GM19238 (cell line): ENCODE data around the gene FARP1.

Source experiments
- DNase-seq: peaks from one replicate; pipeline ENCODE4 v3.0.0; 2011; ENCODE audit warnings: low spot score; ENCODE audit not compliant: insufficient read length

Gene FARP1

GRCh38 chr13:98175043-98175442 lies 32.1 kb downstream of the FARP1 start:
- DNase-seq: no peak

DNA sequence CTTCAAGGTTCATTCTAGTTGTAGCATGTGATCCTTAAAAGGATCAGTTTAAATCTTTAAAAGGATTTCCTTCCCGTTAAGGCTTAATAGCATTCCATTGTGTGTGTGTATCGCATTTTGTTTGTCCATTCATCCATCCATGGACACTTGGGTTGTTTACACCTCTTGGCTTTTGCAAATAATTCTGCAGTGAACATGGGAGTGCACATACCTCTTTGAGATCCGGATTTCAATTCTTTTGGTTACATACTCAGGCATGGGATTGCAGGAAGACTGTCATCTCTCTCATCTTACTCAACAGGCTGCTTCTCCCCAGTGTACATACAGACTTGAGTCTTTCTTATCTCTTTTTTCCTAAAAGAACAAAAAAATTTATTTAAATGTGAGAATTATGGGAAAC lies 32.9 kb downstream of the FARP1 start:
- DNase-seq: no peak

GRCh38 chr13:98176777-98177608 lies 34.1 kb downstream of the FARP1 start, which contains the start of gene RNF113B:
Gene RNF113B, minus strand, starts transcription at chr13:98177269. Its CDS starts 33 bp downstream, at chr13:98177236.
- DNase-seq: no peak

DNA sequence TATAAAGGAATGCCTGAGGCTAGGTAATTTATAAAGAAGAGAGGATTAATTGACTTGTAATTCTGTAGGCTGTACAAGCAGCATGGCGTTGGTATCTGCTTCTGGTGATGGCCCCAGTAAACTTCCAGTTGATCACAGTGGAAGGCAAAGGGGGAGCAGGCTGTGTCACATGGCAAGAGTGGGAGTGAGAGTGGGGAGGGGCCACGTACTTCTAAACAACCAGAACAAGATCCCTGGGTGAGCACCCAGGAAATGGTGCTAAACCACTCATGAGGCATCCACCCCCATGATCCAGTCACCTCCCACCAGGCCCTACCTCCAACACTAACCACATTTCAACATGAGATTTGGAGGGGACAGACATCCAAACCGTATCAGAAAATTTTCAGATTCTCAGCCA lies 37.2 kb downstream of the FARP1 start:
- no peak for DNase-seq

GRCh38 chr13:98181111-98181815 lies 38.4 kb downstream of the FARP1 start:
- DNase-seq: no peak

DNA sequence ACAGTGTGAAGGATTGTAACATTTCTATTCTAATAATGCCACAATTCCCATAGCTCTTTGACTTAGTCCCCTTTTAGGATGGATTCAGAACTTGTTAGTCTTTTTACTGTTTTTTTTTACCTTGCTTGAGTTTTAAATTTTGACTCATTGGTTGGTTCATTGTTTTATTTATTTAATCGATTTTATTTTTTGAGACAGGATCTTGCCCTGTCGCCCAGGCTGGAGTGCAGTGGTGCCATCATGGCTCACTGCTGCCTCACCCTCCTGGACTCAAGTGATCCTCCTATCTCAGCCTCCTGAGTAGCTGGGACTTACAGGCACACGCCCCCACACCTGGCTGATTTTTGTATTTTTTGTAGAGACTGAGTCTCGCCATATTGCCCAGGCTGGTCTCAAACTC lies 39.3 kb downstream of the FARP1 start:
- no peak for DNase-seq

GRCh38 chr13:98182589-98182988 lies 39.7 kb downstream of the FARP1 start:
- no peak for DNase-seq

- DNase-seq: no peak
Measured at GRCh38 chr13:98184792-98185191, 41.9 kb downstream of the FARP1 start.

DNA sequence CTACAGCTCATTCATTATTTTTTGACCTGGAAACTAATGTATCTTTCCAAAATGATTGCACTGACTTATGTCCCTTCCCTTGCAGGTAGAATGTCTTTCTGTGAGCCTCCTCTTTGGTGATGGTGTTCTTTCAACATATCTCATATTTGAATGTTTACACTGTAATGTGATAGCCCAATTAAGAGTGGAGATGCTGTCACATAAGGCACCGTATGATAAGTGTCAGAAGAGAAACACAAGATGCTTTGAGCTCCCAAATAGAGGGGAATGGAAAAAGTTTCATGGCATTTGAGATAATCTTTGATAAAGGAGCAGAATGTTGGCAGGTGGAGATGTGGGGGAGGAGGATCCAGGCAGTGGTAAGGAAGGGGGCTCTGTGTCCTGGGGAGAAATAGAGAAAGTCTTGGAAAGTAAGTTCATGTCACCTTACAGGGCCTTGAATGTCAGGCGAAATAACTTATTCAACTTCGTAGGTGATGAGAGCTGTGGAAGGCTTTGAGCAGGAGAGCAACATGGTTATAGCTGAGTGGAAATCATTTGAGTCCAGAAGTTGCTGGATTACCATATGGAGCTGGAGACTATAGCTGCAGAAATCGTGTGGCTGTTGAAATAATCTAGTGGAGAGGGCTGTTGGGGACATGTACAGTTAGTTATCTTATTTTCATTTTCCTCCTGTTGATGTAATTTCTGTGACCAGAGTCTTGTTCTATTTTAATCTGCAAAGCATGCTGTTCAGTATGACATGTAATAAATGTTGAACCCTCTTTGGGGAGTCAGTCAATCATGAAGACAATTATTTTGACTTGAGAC lies 44.5 kb downstream of the FARP1 start:
- no peak for DNase-seq

GRCh38 chr13:98187965-98188261 lies 45.0 kb downstream of the FARP1 start:
- DNase-seq: no peak

- DNase-seq: no peak
Measured at GRCh38 chr13:98188544-98189166, 45.8 kb downstream of the FARP1 start.

GRCh38 chr13:98189841-98190505 lies 47.1 kb downstream of the FARP1 start:
- DNase-seq: no peak

- DNase-seq: no peak
Measured at GRCh38 chr13:98190889-98191444, 48.1 kb downstream of the FARP1 start.

DNA sequence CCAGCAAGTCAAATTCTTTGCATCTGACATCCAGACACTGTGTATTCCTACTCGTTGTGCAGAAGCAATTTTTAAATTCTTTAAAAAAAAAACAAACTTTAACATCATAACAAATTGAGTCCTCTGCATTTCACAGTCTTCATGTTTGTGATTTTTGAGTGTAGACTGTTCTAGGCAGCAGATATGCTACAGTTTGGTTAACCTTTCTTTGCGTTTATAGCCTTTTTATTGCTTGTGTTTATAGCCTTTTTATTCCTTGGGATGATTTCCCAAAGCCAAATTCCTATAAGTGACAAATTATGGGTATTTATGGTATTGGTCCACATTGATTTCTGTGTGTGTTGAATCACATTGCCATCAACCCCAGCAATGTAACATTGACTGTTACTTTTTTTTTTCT lies 49.1 kb downstream of the FARP1 start:
- no peak for DNase-seq

GRCh38 chr13:98195054-98195791 lies 52.3 kb downstream of the FARP1 start:
- no peak for DNase-seq

GRCh38 chr13:98198683-98199082 lies 55.8 kb downstream of the FARP1 start:
- no peak for DNase-seq

DNA sequence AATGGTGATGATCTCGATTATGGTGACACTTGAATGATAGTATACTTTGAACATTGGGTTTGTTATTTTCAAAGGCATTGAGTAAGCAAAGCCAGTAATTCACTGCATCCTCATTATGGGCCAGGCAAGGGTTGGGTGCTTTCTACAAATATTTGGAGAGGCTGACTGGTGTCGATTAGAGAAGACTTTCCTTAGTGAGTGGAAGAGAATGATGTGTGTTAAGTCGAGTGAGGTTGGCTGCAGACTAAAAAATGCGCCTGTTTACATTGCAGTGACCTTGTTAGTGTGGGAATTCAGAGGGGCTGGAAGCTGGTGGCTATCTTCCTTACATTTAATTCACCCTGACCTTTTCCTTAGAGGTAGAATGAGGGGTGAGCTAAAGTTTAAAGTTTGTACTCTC lies 56.6 kb downstream of the FARP1 start:
- no peak for DNase-seq

DNA sequence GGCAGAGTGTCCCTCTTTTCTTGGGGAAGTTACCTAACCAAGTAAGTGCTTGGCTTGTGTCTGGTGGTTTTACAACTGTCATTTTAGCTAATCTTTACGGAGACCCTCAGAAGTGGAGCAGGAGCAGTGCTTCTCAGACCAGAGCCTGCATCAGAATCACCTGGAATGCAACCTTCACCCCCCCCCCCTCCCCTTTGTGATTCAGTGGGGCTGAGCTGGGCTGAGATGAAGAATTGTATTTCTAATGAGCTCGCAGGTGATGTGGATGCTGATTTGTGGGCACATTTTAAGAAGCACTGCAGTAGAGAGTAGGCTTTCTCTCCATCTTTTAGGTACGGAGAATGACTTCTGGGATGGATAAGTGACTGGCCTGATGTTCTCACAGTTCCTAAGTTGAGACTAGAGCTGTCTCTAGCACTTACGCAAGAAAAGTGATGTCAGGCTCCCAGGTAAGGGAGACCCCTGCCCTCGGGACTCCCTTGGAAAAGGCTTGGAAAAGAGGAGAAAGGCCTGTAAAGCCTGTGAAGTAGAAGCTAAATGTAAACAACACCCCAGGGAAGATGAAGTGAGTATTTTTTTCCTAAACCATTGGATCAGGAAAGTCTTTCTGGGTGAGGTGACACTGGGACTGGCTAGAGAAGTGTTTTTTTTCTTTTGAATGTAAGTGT lies 57.5 kb downstream of the FARP1 start:
- DNase-seq: no peak

DNA sequence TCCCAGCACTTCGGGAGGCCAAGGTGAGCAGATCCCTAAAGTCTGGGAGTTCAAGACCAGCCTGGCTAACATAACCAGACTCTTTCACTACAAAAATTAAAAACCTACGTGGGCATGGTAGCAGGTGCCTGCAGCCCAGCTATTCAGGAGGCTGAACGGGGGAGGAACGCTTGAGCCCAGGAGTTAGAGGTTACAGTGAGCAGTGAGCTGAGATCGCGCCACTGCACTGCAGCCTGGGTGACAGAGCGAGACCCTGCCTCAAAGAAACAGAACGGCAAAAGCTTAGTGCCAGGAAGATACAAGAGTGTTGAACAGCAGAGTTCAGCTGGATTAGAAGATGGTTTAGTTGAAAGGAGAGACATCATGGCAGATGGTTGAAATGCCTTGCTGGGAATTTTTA lies 58.3 kb downstream of the FARP1 start:
- DNase-seq: no peak

DNA sequence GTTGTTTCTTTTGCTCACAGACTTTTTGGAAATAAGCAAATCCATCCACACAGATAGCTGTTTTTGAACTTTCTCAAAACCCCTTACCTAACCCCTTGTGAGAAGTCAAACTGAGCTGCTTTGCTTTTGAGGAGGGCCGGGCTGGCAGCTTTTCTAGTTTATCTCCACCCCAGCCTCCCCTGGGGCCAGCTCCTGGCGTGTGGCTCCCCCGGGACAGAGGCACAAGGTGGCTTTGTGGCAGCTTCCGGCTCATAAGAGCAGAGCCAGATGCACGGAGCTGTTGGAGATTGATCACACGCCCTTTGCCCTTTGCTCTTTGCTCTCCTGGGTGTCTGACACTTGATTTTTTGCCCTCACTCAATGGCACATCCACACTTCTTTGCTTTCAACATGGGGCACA lies 59.1 kb downstream of the FARP1 start:
- no peak for DNase-seq
